GM23338 (cell line): ENCODE data around the gene PLBD1. TPM values are rescaled to one million over a fixed set of nuclear protein-coding genes. Genes with fewer than 3 reads are reported as not detected.

ENCODE experiments used
- ATAC-seq: fragments of 200-7000 bp; cut with Tn5 transposase; 3 replicates; pipeline ENCODE4 v1.9.1; 2020
- DNase-seq: peaks from one replicate; pipeline ENCODE4 v3.0.0-alpha.2; 2015; ENCODE audit warnings: low spot score
- H2AFZ ChIP-seq: fragments of 200-600 bp; sonication (generic); 2 replicates; pipeline ENCODE4 v1.8.0; 2016; ENCODE audit warnings: antibody characterized with exemption, mild to moderate bottlenecking, moderate library complexity
- H3F3A ChIP-seq: fragments of 200-600 bp; sonication (generic); replicated peaks from 2 replicates; pipeline ENCODE4 v1.8.0; 2017; ENCODE audit warnings: antibody characterized with exemption, mixed run types, low read depth
- H3K27ac ChIP-seq: fragments of 200-600 bp; sonication (generic); 2 replicates; pipeline ENCODE4 v1.6.1; 2016; ENCODE audit warnings: low read depth
- H3K27me3 ChIP-seq: fragments of 200-600 bp; sonication (generic); 2 replicates; pipeline ENCODE4 v1.8.0; 2016; ENCODE audit warnings: mild to moderate bottlenecking, mixed run types, moderate library complexity; ENCODE audit not compliant: insufficient read depth
- H3K36me3 ChIP-seq: fragments of 200-600 bp; sonication (generic); 2 replicates; pipeline ENCODE4 v1.8.0; 2016; ENCODE audit warnings: mild to moderate bottlenecking; ENCODE audit not compliant: insufficient read depth
- H3K4me1 ChIP-seq: fragments of 200-600 bp; sonication (generic); 2 replicates; pipeline ENCODE4 v1.8.0; 2016; ENCODE audit warnings: mild to moderate bottlenecking, moderate library complexity; ENCODE audit not compliant: insufficient read depth
- H3K4me2 ChIP-seq: fragments of 200-600 bp; sonication (generic); 2 replicates; pipeline ENCODE4 v1.7.1; 2017; ENCODE audit warnings: mixed run types
- H3K4me3 ChIP-seq: fragments of 200-600 bp; sonication (generic); 2 replicates; pipeline ENCODE4 v1.6.1; 2016; ENCODE audit warnings: mixed run types
- H3K79me2 ChIP-seq: fragments of 200-600 bp; sonication (generic); replicated peaks from 2 replicates; pipeline ENCODE4 v1.8.0; 2017; ENCODE audit warnings: mild to moderate bottlenecking; ENCODE audit not compliant: insufficient read depth
- H3K9me2 ChIP-seq: fragments of 200-600 bp; sonication (generic); 2 replicates; pipeline ENCODE4 v1.8.0; 2017; ENCODE audit not compliant: insufficient read depth
- H4K20me1 ChIP-seq: fragments of 200-600 bp; sonication (generic); replicated peaks from 2 replicates; pipeline ENCODE4 v1.8.0; 2017; ENCODE audit warnings: mild to moderate bottlenecking; ENCODE audit not compliant: insufficient read depth
- H3K27ac Mint-ChIP-seq: 2 replicates; pipeline ENCODE4 v1.8.0; 2020; ENCODE audit warnings: inconsistent platforms, mild to moderate bottlenecking, moderate library complexity, mixed read lengths
- H3K27me3 Mint-ChIP-seq: 3 replicates; pipeline ENCODE4 v1.8.0; 2022; ENCODE audit warnings: low read depth, mild to moderate bottlenecking, moderate library complexity, mixed read lengths, inconsistent platforms; ENCODE audit not compliant: insufficient read depth, poor library complexity
- H3K36me3 Mint-ChIP-seq: 3 replicates; pipeline ENCODE4 v1.8.0; 2021; ENCODE audit warnings: low read depth, mild to moderate bottlenecking, inconsistent platforms, moderate library complexity, mixed read lengths
- H3K4me1 Mint-ChIP-seq: 3 replicates; pipeline ENCODE4 v1.8.0; 2020; ENCODE audit warnings: mild to moderate bottlenecking, inconsistent platforms, mixed read lengths
- H3K4me3 Mint-ChIP-seq: 3 replicates; pipeline ENCODE4 v1.8.0; 2021; ENCODE audit warnings: moderate library complexity, mild to moderate bottlenecking, inconsistent platforms, mixed read lengths
- H3K9me3 Mint-ChIP-seq: 3 replicates; pipeline ENCODE4 v1.8.0; 2020; ENCODE audit warnings: moderate library complexity, mild to moderate bottlenecking, inconsistent platforms, mixed read lengths
- CREB1 ChIP-seq: fragments of 250-450 bp; sonication (Bioruptor Pico); IDR thresholded peaks from 2 replicates; pipeline ENCODE4 v1.5.0; 2020; ENCODE audit warnings: low read depth, mild to moderate bottlenecking, moderate library complexity
- EZH2 ChIP-seq: fragments of 200-600 bp; sonication (generic); IDR thresholded peaks from one replicate; pipeline ENCODE4 v1.8.0; 2017; ENCODE audit warnings: antibody characterized with exemption, mild to moderate bottlenecking, low read depth; ENCODE audit not compliant: unreplicated experiment
- EZH2phosphoT487 ChIP-seq: fragments of 200-600 bp; sonication (generic); IDR thresholded peaks from one replicate; pipeline ENCODE4 v1.8.1; 2018; ENCODE audit warnings: antibody characterized with exemption; ENCODE audit not compliant: unreplicated experiment
- NANOG ChIP-seq: IDR thresholded peaks from 2 replicates; pipeline ENCODE4 v1.6.1; 2016; ENCODE audit warnings: antibody characterized with exemption, borderline replicate concordance
- POLR2AphosphoS5 ChIP-seq: IDR thresholded peaks from 2 replicates; pipeline ENCODE4 v1.6.1; 2016; ENCODE audit warnings: antibody characterized with exemption, low read depth
- ZNF114 ChIP-seq: fragments of 250-450 bp; sonication (Bioruptor Pico); IDR thresholded peaks from 2 replicates; pipeline ENCODE4 v1.5.0; 2020; ENCODE audit warnings: mild to moderate bottlenecking, moderate library complexity
- ZNF331 ChIP-seq: fragments of 250-450 bp; sonication (Bioruptor Pico); IDR thresholded peaks from 2 replicates; pipeline ENCODE4 v1.5.0; 2020; ENCODE audit warnings: low read depth, mild to moderate bottlenecking, moderate library complexity
- polyA plus RNA-seq: library from polyadenylated mRNA; unstranded; fragments of >200 nt; fragmentation: Nextera tagmentation; extraction: Ambion mirVana; gene quantifications from 2 replicates; pipeline ENCODE4 v1.2.1, GENCODE V29; 2016
- total RNA-seq: library from RNA; depleted of rRNA; stranded (reverse); fragments of >200 nt; shearing (Covaris generic); gene quantifications from 2 replicates; pipeline ENCODE4 v1.2.3, GENCODE V29; 2014
- TF ChIP-seq, protein P1 (sequence below): IDR thresholded peaks from one replicate; pipeline ENCODE4 v1.6.1; 2018; ENCODE audit warnings: antibody characterized with exemption; ENCODE audit not compliant: unreplicated experiment
- TF ChIP-seq, protein P2 (sequence below), 2 experiments: fragments of 200-600 bp in 1 of 2; sonication (generic) in 1 of 2; conservative IDR thresholded peaks; 2 replicates each; pipeline versions ENCODE4 v1.5.1 to v1.6.1; 2016 to 2017; ENCODE audit warnings: antibody characterized with exemption in 2 of 2, low read depth in 2 of 2, mild to moderate bottlenecking in 2 of 2, moderate library complexity in 1 of 2
- TF ChIP-seq, protein P3 (sequence below): fragments of 250-450 bp; sonication (Bioruptor Pico); IDR thresholded peaks from 2 replicates; pipeline ENCODE4 v1.5.0; 2020; ENCODE audit warnings: mild to moderate bottlenecking, moderate library complexity

The PLBD1 gene
- total and polyA plus RNA-seq, 2 experiments from 2014 or later: 10.2 to 16.3 TPM

DNA sequence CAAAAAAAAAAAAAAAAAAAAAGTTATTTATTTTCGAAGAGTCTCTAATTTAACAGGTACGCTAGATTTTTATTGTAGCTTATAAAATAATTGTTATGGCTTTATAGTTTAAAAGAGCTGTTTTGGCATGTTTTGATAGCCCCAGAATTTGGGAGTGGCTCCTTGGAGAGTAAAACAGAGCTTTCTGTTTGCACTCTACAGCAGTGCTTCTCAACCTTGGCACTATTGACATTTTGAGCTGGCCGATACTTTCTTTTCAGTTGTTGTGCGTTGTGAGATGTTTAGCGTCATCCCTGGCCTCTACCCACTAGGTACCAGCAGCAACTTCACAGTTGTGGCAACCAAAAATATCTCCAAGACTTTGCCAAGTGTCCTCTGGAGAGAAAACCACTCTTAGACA is 30.6 kb downstream of the PLBD1 start (continued):
- TF ChIP-seq, protein P1, sequence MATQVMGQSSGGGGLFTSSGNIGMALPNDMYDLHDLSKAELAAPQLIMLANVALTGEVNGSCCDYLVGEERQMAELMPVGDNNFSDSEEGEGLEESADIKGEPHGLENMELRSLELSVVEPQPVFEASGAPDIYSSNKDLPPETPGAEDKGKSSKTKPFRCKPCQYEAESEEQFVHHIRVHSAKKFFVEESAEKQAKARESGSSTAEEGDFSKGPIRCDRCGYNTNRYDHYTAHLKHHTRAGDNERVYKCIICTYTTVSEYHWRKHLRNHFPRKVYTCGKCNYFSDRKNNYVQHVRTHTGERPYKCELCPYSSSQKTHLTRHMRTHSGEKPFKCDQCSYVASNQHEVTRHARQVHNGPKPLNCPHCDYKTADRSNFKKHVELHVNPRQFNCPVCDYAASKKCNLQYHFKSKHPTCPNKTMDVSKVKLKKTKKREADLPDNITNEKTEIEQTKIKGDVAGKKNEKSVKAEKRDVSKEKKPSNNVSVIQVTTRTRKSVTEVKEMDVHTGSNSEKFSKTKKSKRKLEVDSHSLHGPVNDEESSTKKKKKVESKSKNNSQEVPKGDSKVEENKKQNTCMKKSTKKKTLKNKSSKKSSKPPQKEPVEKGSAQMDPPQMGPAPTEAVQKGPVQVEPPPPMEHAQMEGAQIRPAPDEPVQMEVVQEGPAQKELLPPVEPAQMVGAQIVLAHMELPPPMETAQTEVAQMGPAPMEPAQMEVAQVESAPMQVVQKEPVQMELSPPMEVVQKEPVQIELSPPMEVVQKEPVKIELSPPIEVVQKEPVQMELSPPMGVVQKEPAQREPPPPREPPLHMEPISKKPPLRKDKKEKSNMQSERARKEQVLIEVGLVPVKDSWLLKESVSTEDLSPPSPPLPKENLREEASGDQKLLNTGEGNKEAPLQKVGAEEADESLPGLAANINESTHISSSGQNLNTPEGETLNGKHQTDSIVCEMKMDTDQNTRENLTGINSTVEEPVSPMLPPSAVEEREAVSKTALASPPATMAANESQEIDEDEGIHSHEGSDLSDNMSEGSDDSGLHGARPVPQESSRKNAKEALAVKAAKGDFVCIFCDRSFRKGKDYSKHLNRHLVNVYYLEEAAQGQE: no peak
- no peak for TF ChIP-seq ZNF331 (CRISPR knock-in tag)
- TF ChIP-seq EZH2: no peak

DNA sequence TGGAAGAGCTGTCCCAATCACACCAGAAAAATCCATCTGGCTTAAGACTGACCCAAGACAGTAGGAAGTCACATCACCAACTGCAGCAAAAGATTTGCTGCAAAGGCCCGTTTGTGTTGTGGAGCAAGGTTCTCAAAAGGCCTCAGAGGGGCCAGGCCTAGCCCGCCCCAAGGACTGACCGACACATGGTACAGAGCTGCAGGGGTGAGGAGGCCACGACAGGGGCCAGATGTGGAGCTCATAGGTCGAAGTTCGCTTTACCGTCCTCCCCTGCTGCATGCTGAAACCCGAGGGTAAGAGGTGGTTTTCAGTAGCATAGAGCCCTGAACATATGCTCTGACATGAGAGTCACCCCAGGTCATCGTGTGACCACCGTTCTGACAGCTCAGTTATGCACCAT is 35.5 kb downstream of the PLBD1 start:
- H3K36me3 Mint-ChIP-seq: no peaks in the 10 kb centered on the region
- H3K27me3 ChIP-seq: no peaks in the 10 kb centered on the region
- no peaks in the 10 kb centered on the region for H3K9me3 Mint-ChIP-seq
- no peak overlapping the region for H3K27ac Mint-ChIP-seq
- no peaks in the 10 kb centered on the region for H3K4me1 ChIP-seq
- ATAC-seq (no peak), DNase-seq (no peak)
- no peaks in the 10 kb centered on the region for H3F3A ChIP-seq
- no peak overlapping the region for H3K4me3 Mint-ChIP-seq
- H3K9me2 ChIP-seq: 0 out of 2 replicates have a peak, but pooled peaks cover 4% of the 10 kb centered on the region
- H3K4me3 ChIP-seq: no peak overlapping the region
- peaks cover 10% of the 10 kb centered on the region; the same call in 1 of the 3 replicates for H3K4me1 Mint-ChIP-seq
- no peak overlapping the region for H3K4me2 ChIP-seq
- H3K27ac ChIP-seq: no peak overlapping the region
- H3K79me2 ChIP-seq: no peaks in the 10 kb centered on the region
- no peak overlapping the region for H2AFZ ChIP-seq
- H4K20me1 ChIP-seq: no peaks in the 10 kb centered on the region
- H3K27me3 Mint-ChIP-seq: no peaks in the 10 kb centered on the region
- no peaks in the 10 kb centered on the region for H3K36me3 ChIP-seq
- TF ChIP-seq CREB1 (CRISPR knock-in tag) (no peak), ZNF331 (CRISPR knock-in tag) (no peak), EZH2phosphoT487 (no peak), NANOG (no peak), ZNF114 (CRISPR knock-in tag) (no peak), EZH2 (no peak), POLR2AphosphoS5 (no peak)
- TF ChIP-seq, protein P2, sequence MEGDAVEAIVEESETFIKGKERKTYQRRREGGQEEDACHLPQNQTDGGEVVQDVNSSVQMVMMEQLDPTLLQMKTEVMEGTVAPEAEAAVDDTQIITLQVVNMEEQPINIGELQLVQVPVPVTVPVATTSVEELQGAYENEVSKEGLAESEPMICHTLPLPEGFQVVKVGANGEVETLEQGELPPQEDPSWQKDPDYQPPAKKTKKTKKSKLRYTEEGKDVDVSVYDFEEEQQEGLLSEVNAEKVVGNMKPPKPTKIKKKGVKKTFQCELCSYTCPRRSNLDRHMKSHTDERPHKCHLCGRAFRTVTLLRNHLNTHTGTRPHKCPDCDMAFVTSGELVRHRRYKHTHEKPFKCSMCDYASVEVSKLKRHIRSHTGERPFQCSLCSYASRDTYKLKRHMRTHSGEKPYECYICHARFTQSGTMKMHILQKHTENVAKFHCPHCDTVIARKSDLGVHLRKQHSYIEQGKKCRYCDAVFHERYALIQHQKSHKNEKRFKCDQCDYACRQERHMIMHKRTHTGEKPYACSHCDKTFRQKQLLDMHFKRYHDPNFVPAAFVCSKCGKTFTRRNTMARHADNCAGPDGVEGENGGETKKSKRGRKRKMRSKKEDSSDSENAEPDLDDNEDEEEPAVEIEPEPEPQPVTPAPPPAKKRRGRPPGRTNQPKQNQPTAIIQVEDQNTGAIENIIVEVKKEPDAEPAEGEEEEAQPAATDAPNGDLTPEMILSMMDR (conservative IDR thresholded peaks at IDR 0.05; ENCODE audit: low read depth in 2 of 2): no peak
- TF ChIP-seq, protein P1: no peak
- TF ChIP-seq, protein P3, sequence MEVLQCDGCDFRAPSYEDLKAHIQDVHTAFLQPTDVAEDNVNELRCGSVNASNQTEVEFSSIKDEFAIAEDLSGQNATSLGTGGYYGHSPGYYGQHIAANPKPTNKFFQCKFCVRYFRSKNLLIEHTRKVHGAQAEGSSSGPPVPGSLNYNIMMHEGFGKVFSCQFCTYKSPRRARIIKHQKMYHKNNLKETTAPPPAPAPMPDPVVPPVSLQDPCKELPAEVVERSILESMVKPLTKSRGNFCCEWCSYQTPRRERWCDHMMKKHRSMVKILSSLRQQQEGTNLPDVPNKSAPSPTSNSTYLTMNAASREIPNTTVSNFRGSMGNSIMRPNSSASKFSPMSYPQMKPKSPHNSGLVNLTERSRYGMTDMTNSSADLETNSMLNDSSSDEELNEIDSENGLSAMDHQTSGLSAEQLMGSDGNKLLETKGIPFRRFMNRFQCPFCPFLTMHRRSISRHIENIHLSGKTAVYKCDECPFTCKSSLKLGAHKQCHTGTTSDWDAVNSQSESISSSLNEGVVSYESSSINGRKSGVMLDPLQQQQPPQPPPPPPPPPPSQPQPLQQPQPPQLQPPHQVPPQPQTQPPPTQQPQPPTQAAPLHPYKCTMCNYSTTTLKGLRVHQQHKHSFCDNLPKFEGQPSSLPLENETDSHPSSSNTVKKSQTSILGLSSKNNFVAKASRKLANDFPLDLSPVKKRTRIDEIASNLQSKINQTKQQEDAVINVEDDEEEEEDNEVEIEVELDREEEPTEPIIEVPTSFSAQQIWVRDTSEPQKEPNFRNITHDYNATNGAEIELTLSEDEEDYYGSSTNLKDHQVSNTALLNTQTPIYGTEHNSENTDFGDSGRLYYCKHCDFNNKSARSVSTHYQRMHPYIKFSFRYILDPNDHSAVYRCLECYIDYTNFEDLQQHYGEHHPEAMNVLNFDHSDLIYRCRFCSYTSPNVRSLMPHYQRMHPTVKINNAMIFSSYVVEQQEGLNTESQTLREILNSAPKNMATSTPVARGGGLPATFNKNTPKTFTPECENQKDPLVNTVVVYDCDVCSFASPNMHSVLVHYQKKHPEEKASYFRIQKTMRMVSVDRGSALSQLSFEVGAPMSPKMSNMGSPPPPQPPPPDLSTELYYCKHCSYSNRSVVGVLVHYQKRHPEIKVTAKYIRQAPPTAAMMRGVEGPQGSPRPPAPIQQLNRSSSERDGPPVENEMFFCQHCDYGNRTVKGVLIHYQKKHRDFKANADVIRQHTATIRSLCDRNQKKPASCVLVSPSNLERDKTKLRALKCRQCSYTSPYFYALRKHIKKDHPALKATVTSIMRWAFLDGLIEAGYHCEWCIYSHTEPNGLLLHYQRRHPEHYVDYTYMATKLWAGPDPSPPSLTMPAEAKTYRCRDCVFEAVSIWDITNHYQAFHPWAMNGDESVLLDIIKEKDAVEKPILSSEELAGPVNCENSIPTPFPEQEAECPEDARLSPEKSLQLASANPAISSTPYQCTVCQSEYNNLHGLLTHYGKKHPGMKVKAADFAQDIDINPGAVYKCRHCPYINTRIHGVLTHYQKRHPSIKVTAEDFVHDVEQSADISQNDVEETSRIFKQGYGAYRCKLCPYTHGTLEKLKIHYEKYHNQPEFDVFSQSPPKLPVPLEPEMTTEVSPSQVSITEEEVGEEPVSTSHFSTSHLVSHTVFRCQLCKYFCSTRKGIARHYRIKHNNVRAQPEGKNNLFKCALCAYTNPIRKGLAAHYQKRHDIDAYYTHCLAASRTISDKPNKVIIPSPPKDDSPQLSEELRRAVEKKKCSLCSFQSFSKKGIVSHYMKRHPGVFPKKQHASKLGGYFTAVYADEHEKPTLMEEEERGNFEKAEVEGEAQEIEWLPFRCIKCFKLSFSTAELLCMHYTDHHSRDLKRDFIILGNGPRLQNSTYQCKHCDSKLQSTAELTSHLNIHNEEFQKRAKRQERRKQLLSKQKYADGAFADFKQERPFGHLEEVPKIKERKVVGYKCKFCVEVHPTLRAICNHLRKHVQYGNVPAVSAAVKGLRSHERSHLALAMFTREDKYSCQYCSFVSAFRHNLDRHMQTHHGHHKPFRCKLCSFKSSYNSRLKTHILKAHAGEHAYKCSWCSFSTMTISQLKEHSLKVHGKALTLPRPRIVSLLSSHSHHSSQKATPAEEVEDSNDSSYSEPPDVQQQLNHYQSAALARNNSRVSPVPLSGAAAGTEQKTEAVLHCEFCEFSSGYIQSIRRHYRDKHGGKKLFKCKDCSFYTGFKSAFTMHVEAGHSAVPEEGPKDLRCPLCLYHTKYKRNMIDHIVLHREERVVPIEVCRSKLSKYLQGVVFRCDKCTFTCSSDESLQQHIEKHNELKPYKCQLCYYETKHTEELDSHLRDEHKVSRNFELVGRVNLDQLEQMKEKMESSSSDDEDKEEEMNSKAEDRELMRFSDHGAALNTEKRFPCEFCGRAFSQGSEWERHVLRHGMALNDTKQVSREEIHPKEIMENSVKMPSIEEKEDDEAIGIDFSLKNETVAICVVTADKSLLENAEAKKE: no peak
